CD4-positive, alpha-beta T cell treated with Interleukin-15 for 4 hours (primary cell): ENCODE data around the gene ADGRB2.
"Not testable (repeated sequence)": the region's sequence is repeated elsewhere in the genome, so short reads cannot be mapped to it uniquely, and the experiment has no call there.

ENCODE experiments used
- DNase-seq: peaks from one replicate; pipeline ENCODE4 v3.0.0-alpha.2; 2020; ENCODE audit warnings: low spot score

ADGRB2 gene

GRCh38 chr1:31718327-31718897, 45.7 kb downstream of the ADGRB2 start:
- DNase-seq: no peak

GRCh38 chr1:31717341-31717740, 46.8 kb downstream of the ADGRB2 start:
- no peak for DNase-seq

DNA sequence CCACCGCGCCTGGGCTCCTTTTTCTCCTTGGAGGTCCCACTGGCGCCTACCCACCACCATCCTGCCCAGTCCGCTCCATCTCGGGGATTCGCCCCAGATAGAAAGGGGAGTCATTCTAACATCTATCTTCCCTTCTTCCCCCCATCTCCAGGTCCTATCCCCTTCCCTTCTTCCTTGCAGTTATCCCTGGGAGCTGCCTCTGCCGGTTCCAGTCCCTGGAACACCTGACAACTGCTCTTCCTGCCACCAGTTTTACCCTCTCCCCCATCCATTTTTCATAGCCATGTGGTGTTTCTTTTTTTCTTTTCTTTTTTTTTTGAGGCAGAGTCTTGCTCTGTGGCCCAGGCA, 48.3 kb downstream of the ADGRB2 start:
- DNase-seq: no peak

DNA sequence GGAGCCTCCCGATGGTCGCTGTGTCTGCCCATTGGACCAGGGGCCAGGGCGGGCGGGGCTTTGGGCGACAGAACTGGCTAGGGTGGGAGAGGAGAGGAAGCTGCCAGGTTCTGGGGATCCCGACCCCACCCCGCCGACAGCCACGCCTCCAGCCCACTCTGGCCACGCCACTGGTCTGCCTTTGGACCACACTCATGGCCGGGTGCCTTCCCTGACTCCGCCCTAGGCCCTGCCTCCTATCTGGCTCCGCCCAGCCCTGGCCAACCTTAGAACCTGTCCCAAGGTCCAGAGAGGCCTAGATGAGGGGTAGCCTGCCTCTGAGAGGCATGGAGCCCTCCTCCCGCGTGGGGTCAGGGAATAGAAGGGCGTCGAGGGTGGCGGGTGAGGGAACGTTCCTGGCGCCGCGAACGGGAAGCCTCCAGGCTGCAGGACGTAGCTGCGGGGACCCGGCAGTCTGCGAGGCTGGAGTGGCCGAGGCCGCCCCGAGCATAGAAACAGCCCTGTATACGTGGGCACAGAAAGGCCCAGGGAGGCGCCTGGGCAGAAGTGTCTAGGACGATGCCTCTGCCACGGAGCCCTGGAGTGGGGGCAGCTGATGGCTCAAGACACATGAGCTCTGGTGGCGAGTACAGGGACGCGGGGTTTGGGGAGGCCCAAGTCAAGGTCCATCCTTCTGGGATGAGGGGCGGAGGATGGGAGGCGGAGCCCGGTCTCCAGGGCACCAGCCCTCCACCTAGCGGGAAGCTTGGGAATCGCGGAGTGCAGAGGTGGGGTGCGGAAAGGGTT, 48.9 kb downstream of the ADGRB2 start:
- peak; percentile 7 for DNase-seq

DNA sequence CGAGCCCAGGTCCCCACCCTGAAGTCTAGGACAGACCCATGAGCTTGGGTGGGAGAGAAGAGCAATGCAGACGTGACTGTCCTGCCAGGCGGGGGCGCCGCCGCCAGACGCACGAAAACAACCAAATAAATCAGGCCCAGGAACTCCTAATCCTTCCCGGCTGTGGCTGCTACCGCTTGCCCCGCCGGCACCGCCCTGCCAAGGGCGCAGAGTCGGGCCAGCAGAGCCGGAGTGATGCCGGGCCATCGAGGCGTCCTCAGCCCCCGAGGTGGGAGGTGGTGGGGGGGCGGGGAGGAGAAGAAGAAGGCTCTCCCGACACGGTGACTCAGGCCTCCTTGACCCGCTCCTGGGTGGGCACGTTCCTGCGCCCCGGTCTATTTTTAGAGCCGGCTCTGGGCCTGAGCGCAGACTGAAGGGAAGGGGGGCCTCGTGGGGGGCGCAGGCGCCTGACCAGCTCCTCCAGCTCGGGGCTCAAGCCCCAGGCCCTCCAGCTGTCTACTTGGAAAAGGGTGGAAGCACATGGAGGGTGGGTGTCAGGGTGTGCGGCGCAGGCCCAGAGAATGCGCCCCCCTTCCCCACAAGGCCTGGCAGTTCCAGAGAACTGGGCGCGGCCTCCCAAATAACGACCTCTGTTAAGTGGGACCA, 49.6 kb downstream of the ADGRB2 start:
- peak; percentile 8 for DNase-seq

DNA sequence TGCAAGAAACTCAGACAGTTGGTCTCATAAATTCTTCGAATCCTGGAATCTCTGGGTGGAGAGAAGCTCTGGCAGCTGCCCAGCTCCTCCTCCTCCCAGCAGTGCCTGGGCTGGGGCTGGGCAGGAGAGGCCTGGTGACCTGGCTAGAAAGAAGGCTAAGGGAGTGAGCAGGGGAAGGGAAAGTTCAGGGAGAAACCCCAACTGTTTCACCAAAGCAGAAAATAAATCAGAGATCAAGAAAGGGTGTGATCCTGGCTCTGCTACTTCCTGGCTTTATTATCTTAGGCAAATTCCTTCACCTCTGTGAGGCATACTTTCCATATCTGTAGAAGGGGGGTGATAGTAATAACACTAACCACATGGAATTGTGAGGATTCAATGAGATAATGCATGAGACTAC, 51.5 kb downstream of the ADGRB2 start:
- no peak for DNase-seq

DNA sequence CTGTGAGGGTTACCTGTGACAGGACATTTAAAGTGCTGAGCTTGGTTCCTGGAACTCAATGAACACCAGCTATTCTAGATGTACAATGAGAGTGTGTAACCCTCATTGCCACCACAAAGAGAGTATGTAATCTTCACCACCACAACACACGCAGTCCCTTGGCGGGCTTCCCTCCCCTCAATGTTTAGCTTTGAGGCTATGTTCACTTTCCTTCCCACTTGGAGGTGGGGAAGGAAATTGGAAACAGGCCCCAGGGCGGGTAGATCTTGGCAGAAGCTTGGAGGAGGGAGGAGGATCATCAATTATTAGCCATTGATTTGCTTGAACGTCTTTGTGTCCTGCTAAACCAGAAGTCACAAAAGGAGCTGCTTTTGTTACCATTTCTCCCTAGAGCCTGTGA, 52.1 kb downstream of the ADGRB2 start:
- DNase-seq: no peak

- no peak for DNase-seq
Observed at GRCh38 chr1:31708324-31708723, 55.8 kb downstream of the ADGRB2 start.

- no peak for DNase-seq
Observed at GRCh38 chr1:31707711-31708110, 56.4 kb downstream of the ADGRB2 start.

GRCh38 chr1:31707059-31707600, 57.0 kb downstream of the ADGRB2 start:
- not testable (repeated sequence) for DNase-seq

DNA sequence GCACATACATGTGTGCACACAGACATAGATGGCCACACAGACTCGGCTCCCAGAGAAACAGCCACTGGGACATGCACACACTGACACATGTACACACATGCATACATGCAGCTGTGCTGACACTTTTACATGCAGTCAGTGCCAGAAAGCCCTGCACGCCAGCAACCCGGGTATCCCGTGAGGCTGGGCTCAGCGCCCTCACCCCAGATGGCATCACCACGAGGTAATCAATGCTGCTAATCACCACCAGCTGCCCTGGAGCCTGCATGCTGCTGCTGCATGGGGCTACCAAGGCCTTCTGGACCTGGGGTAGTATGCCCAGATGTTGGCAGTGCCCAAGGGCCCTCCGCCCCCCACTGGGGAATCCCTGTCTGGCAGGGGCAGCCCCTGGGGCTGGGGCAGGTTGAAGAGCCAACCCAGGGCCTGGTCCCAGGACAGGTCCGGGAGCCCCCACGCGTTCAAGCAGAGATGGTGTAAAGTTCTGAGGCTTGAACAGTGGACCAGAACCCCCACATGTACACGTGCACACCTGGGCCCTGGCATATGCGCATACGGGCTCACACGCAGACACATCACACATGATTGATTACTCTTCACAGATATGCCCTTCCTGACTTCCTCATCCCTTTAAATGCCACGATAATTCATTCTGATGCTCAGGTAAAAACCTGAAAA, 57.6 kb downstream of the ADGRB2 start:
- DNase-seq: no peak

- peak; percentile 50 for DNase-seq
Observed at GRCh38 chr1:31705080-31705866, 58.9 kb downstream of the ADGRB2 start.

DNA sequence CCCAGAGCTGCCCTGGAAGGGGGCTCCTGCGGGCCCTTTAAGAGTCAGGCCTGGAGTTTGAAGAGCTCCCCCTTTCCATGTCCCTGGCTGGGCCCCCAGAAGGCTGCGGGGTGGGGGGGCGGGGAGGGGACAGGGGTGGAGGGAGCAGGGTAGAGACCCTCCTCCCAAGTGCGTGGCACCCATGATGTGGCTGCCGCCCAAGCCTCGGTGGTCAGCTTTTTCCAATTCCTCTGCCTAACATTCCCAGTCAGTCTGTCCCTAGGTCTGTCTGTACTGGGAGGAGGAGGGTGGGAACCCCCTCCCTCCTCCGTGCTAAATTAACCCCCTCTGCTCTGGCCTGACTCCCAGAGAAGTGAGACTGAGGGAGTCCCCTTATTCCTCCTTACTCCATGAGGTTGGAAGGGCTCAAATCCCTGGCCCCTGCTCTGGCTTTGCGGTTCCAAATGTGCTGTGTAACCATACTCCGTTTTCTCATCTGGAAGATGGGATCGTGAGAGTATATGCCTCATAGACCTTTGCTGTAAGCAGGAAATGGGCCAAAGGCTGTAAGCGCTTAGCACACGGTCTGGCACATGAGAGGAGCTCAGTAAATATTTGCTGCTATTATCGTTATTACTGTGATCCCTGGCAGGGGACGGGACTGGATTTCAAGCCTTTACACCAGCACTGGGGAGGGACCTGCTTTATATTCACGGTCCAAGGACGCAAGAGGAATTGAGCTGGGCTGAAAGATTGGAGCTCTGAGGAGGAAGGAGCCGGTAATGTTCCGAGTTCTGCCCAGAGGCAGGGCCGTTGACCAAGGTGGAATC, 59.7 kb downstream of the ADGRB2 start:
- no peak for DNase-seq

DNA sequence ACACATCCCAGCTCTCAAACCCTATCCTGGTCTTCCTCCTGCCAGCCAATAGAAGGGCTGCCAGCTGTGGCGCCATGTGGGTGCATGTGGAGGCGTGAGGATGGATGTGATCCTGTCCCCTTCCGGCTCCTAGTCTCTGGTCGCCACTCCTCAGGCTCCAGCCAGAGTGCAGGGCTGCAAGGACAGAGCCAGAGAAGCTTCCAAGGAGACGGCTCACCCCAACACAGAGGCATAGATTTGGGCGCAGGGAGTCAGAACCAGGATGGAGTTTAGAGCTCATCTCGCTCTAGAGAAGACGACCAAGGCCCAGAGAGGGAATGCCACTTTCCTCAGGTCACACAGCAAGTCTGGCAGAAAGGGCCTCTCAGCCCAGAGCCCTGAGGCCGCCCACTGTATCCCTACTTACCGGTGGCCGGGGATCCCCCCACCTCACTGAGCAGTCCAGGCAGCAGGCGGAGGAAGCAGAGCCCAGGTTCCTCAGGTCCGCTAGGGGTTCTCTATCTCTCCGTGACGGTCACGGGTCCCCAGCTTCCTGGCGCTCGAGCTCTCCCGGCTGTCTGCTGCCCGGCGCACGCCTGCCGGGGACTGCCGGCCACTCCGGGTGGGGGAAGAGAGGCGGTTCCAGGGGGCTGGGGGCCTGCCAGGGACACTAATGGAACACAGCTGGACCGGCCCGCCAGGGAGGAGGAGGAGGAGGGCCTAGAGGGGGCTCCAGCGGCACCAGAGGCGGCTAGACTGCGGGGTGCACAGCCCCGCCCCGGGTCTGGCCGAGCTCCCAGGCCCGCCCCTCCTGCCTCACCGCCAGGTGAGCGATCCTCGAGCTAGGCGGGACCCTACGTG, 60.5 kb downstream of the ADGRB2 start, which contains the start of gene COL16A1:
TSS of gene COL16A1 (minus strand) at position 587 of the 840 bp plus-strand sequence. CDS start 1,824 bp downstream, outside the sequence.
- DNase-seq: no peak

- DNase-seq: no peak
Observed at GRCh38 chr1:31702836-31703404, 61.2 kb downstream of the ADGRB2 start.

GRCh38 chr1:31701091-31701736, 62.9 kb downstream of the ADGRB2 start:
- DNase-seq: peak; percentile 32

GRCh38 chr1:31700468-31701090, 63.6 kb downstream of the ADGRB2 start:
- DNase-seq: no peak

GRCh38 chr1:31699341-31699891, 64.7 kb downstream of the ADGRB2 start:
- peak; percentile 16 for DNase-seq
